ENCODE data around the gene RTL1. TPM values are rescaled to one million over a fixed set of nuclear protein-coding genes. Genes with fewer than 3 reads are reported as not detected.

RTL1 gene
- total and polyA plus RNA-seq, 8 donors, result 0.06 to 0.20 (median 0.10) TPM; not detected in 2

- Histone ChIP-seq H3K27me3 (peaks cover 0 to 30% of the 10 kb centered on the region in 2 donors), H3K36me3 (no peaks in the 10 kb centered on the region), H3K27ac (no peak overlapping the region), H3K4me1 (no peaks in the 10 kb centered on the region), H3K9me3 (no peaks in the 10 kb centered on the region), H3K4me3 (no peak overlapping the region)
- ATAC-seq, result no peak
- no peak for TF ChIP-seq CTCF (IDR thresholded peaks at IDR 0.05)
- DNase-seq, result peak in 2 of 4 donors; percentile 10 to 61
- intact Hi-C loops (cut with DNase I), result no loop called here
Measured at GRCh38 chr14:100857923-100858837, 45.3 kb downstream of the RTL1 start.

GRCh38 chr14:100857233-100857922 lies 46.1 kb downstream of the RTL1 start:
- H3K4me3 ChIP-seq, result no peak overlapping the region
- DNase-seq (no peak), ATAC-seq (no peak)
- H3K9me3 ChIP-seq, result no peaks in the 10 kb centered on the region
- H3K36me3 ChIP-seq, result no peaks in the 10 kb centered on the region
- intact Hi-C loops (cut with DNase I), result no loop called here
- no peak for TF ChIP-seq CTCF (IDR thresholded peaks at IDR 0.05)
- no peak overlapping the region for H3K27ac ChIP-seq
- H3K27me3 ChIP-seq, result peaks cover 0 to 29% of the 10 kb centered on the region in 2 donors
- no peaks in the 10 kb centered on the region for H3K4me1 ChIP-seq

- no peaks in the 10 kb centered on the region for H3K4me1 ChIP-seq
- no peak for DNase-seq
- peaks cover 0 to 27% of the 10 kb centered on the region in 2 donors for H3K27me3 ChIP-seq
- H3K27ac ChIP-seq, result no peak overlapping the region
- TF ChIP-seq CTCF (IDR thresholded peaks at IDR 0.05), result no peak
- intact Hi-C loops (cut with DNase I), result no loop called here
- H3K36me3 ChIP-seq, result no peaks in the 10 kb centered on the region
- H3K9me3 ChIP-seq, result no peaks in the 10 kb centered on the region
- H3K4me3 ChIP-seq, result no peak overlapping the region
- ATAC-seq, result no peak
Measured at GRCh38 chr14:100856056-100856950, 47.2 kb downstream of the RTL1 start.

- intact Hi-C loops (cut with DNase I), result no loop called here
Measured at GRCh38 chr14:100855256-100855930, 48.1 kb downstream of the RTL1 start.

More at GRCh38 chr14:100855256-100855930, 48.1 kb downstream of the RTL1 start:
- no peak for DNase-seq
- TF ChIP-seq CTCF (IDR thresholded peaks at IDR 0.05), result no peak
- no peak overlapping the region for H3K4me3 ChIP-seq
- H3K4me1 ChIP-seq, result no peaks in the 10 kb centered on the region
- H3K9me3 ChIP-seq, result no peaks in the 10 kb centered on the region
- peaks cover 0 to 20% of the 10 kb centered on the region in 2 donors for H3K27me3 ChIP-seq
- no peaks in the 10 kb centered on the region for H3K36me3 ChIP-seq
- no peak overlapping the region for H3K27ac ChIP-seq
- no peak for ATAC-seq
